NK-92 (cell line): ENCODE results near the gene LSM5.
"Not testable (repeated sequence)": the region's sequence is repeated elsewhere in the genome, so short reads cannot be mapped to it uniquely, and the experiment has no call there.

Experiments
- DNase-seq: peaks from one replicate; lab custom pipeline; 2025; ENCODE audit not compliant: unreplicated experiment; lab: John Stamatoyannopoulos, UW

LSM5 gene

GRCh38 chr7:32506266-32507054 lies 16.3 kb upstream of the LSM5 start:
- no peak for DNase-seq

- no peak for DNase-seq
Observed at GRCh38 chr7:32502728-32503127, 12.5 kb upstream of the LSM5 start.

- DNase-seq: no peak
Observed at GRCh38 chr7:32501522-32501921, 11.3 kb upstream of the LSM5 start.

- DNase-seq: no peak
Observed at GRCh38 chr7:32500922-32501341, 10.8 kb upstream of the LSM5 start.

- not testable (repeated sequence) for DNase-seq
Observed at GRCh38 chr7:32500216-32500615, 10.0 kb upstream of the LSM5 start.

GRCh38 chr7:32499755-32500154 lies 9.6 kb upstream of the LSM5 start:
- DNase-seq: not testable (repeated sequence)

GRCh38 chr7:32496052-32496813 lies 6.1 kb upstream of the LSM5 start:
- no peak for DNase-seq

- DNase-seq: peak; percentile 95
Observed at GRCh38 chr7:32495298-32496051, 5.3 kb upstream of the LSM5 start, which contains the start of gene AVL9. Gene AVL9, plus strand, starts transcription at chr7:32495489. Its CDS starts 221 bp downstream, at chr7:32495710.

GRCh38 chr7:32494946-32495297 lies 4.7 kb upstream of the LSM5 start:
- no peak for DNase-seq

GRCh38 chr7:32489788-32490126 lies 423 bp downstream of the LSM5 start:
- DNase-seq: no peak

- no peak for DNase-seq
Observed at GRCh38 chr7:32481921-32482320, 8.3 kb downstream of the LSM5 start.

- no peak for DNase-seq
Observed at GRCh38 chr7:32481176-32481575, 9.0 kb downstream of the LSM5 start.

GRCh38 chr7:32479574-32480200 lies 10.5 kb downstream of the LSM5 start:
- no peak for DNase-seq

GRCh38 chr7:32477649-32477980 lies 12.6 kb downstream of the LSM5 start:
- no peak for DNase-seq

GRCh38 chr7:32476816-32477648 lies 13.1 kb downstream of the LSM5 start:
- no peak for DNase-seq

GRCh38 chr7:32474008-32474407 lies 16.2 kb downstream of the LSM5 start:
- no peak for DNase-seq

GRCh38 chr7:32472015-32472414 lies 18.2 kb downstream of the LSM5 start:
- DNase-seq: no peak

- no peak for DNase-seq
Observed at GRCh38 chr7:32470871-32471270, 19.3 kb downstream of the LSM5 start.

GRCh38 chr7:32470004-32470403 lies 20.2 kb downstream of the LSM5 start:
- not testable (repeated sequence) for DNase-seq

- not testable (repeated sequence) for DNase-seq
Observed at GRCh38 chr7:32464641-32465416, 25.4 kb downstream of the LSM5 start.
